A673 (cell line): ENCODE measurements around the gene EDNRA. TPM values are rescaled to one million over a fixed set of nuclear protein-coding genes. Genes with fewer than 3 reads are reported as not detected.

Experiments
- BruUV-seq: library from RNA; stranded (reverse); fragments of 400-500 nt; replicated peaks from 2 replicates; lab custom pipeline; 2021; lab: Mats Ljungman, UMichigan
- CTCF ChIA-PET: fragments of 300-600 bp; sonication (Branson Sonifier 250); formaldehyde crosslinking; loops from one replicate; lab custom pipeline; 2022; ENCODE audit warnings: antibody characterized with exemption; lab: Charles Lee
- POLR2A ChIA-PET: fragments of 300-600 bp; sonication (Branson Sonifier 250); formaldehyde crosslinking; loops from one replicate; lab custom pipeline; 2022; ENCODE audit warnings: antibody characterized with exemption; ENCODE audit not compliant: low non-redundant PET; lab: Charles Lee
- DNase-seq: peaks from one replicate; pipeline ENCODE4 v3.0.0-alpha.2; 2015; ENCODE audit warnings: low spot score
- H3K27ac ChIP-seq: fragments of 200-600 bp; sonication (generic); 2 replicates; pipeline ENCODE4 v1.5.1; 2016; ENCODE audit warnings: mixed run types, low read depth, mild to moderate bottlenecking, mixed read lengths, antibody characterized with exemption, low read length; ENCODE audit not compliant: poor library complexity, severe bottlenecking
- H3K27me3 ChIP-seq: fragments of 200-600 bp; sonication (generic); replicated peaks from 2 replicates; pipeline ENCODE4 v1.6.1; 2017; ENCODE audit warnings: mixed run types, low read depth, mild to moderate bottlenecking, mixed read lengths, antibody characterized with exemption, low read length; ENCODE audit not compliant: insufficient read depth, poor library complexity
- H3K36me3 ChIP-seq: fragments of 200-600 bp; sonication (generic); 2 replicates; pipeline ENCODE4 v1.6.1; 2016; ENCODE audit warnings: mixed run types, mild to moderate bottlenecking, mixed read lengths, antibody characterized with exemption, low read length; ENCODE audit not compliant: insufficient read depth, poor library complexity, severe bottlenecking
- H3K4me1 ChIP-seq: fragments of 200-600 bp; sonication (generic); 2 replicates; pipeline ENCODE4 v1.6.1; 2017; ENCODE audit warnings: mixed run types, mild to moderate bottlenecking, mixed read lengths, antibody characterized with exemption, low read length; ENCODE audit not compliant: insufficient read depth, poor library complexity, severe bottlenecking
- H3K4me3 ChIP-seq: fragments of 200-600 bp; sonication (generic); 2 replicates; pipeline ENCODE4 v1.5.1; 2016; ENCODE audit warnings: low read depth, mixed run types, mild to moderate bottlenecking, mixed read lengths, low read length; ENCODE audit not compliant: poor library complexity, severe bottlenecking
- H3K9me3 ChIP-seq: fragments of 200-600 bp; sonication (generic); 2 replicates; pipeline ENCODE4 v1.6.1; 2016; ENCODE audit warnings: mixed run types, low read depth, mild to moderate bottlenecking, mixed read lengths, antibody characterized with exemption, low read length; ENCODE audit not compliant: poor library complexity, severe bottlenecking
- EZH2 ChIP-seq: fragments of 200-600 bp; sonication (generic); IDR thresholded peaks from 2 replicates; pipeline ENCODE4 v1.6.1; 2017; ENCODE audit warnings: borderline replicate concordance, low read depth, mild to moderate bottlenecking, mixed read lengths, antibody characterized with exemption, low read length; ENCODE audit not compliant: poor library complexity, severe bottlenecking
- intact Hi-C: fragments of 100-400 bp; cut with micrococcal nuclease; formaldehyde crosslinking; loops from one replicate; pipeline ENCODE4 v1.10.0; 2022; ENCODE audit not compliant: unreplicated experiment
- total RNA-seq: library from RNA; stranded (reverse); gene quantifications from 2 replicates; pipeline ENCODE4 v1.2.3, GENCODE V29; 2021
- TF ChIP-seq, protein P1 (sequence below): fragments of 300-800, 200-600 bp; sonication (generic); conservative IDR thresholded peaks from 2 replicates; pipeline ENCODE4 v1.5.1; 2017; ENCODE audit warnings: low read depth, mild to moderate bottlenecking, antibody characterized with exemption, low read length, moderate library complexity, mixed read lengths

The EDNRA gene
- total RNA-seq, 1 experiment from 2014 or later = 23.9 TPM

DNA sequence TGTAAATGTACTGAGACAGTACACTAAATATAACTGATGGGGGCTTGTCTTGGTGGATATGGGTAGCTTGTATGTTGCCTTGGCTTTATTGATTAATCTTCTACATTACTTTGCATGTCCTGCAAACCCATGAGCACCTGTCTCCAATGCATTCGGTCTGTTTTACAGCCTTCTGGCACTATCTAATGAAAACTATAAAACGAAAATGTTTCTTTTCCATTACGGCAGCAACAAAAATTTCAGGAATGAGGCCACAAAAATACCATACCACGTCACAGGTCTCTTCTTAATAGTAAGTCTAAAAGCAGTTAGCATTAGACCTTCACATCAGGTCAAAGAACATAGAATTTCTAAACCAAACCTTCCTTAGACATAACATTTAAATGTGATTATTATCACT lies 49.8 kb downstream of the EDNRA start:
- no peak overlapping the region for H3K27ac ChIP-seq
- TF ChIP-seq EZH2 = no peak
- TF ChIP-seq, protein P1, sequence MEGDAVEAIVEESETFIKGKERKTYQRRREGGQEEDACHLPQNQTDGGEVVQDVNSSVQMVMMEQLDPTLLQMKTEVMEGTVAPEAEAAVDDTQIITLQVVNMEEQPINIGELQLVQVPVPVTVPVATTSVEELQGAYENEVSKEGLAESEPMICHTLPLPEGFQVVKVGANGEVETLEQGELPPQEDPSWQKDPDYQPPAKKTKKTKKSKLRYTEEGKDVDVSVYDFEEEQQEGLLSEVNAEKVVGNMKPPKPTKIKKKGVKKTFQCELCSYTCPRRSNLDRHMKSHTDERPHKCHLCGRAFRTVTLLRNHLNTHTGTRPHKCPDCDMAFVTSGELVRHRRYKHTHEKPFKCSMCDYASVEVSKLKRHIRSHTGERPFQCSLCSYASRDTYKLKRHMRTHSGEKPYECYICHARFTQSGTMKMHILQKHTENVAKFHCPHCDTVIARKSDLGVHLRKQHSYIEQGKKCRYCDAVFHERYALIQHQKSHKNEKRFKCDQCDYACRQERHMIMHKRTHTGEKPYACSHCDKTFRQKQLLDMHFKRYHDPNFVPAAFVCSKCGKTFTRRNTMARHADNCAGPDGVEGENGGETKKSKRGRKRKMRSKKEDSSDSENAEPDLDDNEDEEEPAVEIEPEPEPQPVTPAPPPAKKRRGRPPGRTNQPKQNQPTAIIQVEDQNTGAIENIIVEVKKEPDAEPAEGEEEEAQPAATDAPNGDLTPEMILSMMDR = no peak
- no peaks in the 10 kb centered on the region for H3K27me3 ChIP-seq
- no TSS peak for BruUV-seq
- no peaks in the 10 kb centered on the region for H3K9me3 ChIP-seq
- no peak for DNase-seq
- no peak overlapping the region for H3K4me3 ChIP-seq
- peaks cover 13% of the 10 kb centered on the region for H3K4me1 ChIP-seq
- intact Hi-C loops = no loop called here
- ChIA-PET POLR2A (no interaction called here), CTCF (no interaction called here)
- no peaks in the 10 kb centered on the region for H3K36me3 ChIP-seq

DNA sequence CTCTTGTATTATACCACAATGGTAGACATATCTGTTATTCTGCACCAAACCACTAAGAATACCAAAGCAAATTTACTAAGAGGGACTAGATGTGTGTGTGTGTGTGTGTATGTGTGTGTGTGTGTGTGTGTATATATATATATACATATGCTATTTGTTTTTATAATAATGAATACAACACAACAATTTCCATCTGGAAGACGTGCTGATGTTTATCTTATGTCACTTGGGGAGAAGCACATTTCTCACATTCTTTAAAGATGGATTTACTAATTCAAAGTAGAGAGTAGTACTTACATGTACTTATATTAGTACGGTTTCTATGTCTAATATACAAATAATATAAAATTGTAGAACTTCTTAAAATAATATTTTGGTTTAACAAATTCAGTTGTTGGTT lies 52.0 kb downstream of the EDNRA start:
- CTCF ChIA-PET = no interaction called here

DNA sequence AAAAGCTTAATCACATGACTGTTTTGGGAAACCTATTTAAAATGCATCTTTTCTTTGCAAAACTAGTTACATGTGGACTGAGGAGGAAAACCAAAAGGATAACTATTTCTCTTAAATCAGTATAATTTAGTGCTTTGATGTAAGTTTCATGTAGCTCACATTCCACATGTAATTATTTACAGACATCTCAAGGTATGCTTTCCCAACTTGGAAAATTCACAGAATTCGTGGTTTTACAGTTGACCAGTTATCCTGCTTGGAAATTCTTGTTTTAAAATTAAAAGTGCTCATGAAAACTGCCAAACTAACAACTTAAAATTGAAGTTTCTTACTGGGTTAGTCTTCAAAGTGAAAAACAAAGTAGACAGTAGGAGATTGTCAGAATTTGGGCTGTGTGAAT lies 52.4 kb downstream of the EDNRA start:
- H3K27ac ChIP-seq = no peak overlapping the region
- ChIA-PET POLR2A (no interaction called here), CTCF (no interaction called here)
- TF ChIP-seq EZH2 = no peak
- TF ChIP-seq, protein P1 = no peak
- H3K4me3 ChIP-seq = no peak overlapping the region
- peaks cover 7% of the 10 kb centered on the region for H3K4me1 ChIP-seq
- no peak for DNase-seq
- no TSS peak for BruUV-seq
- H3K36me3 ChIP-seq = no peaks in the 10 kb centered on the region
- H3K27me3 ChIP-seq = no peaks in the 10 kb centered on the region
- H3K9me3 ChIP-seq = no peaks in the 10 kb centered on the region
- intact Hi-C loops = no loop called here

More for the DNA sequence above, 52.0 kb downstream of the EDNRA start:
- intact Hi-C loops = no loop called here
- POLR2A ChIA-PET = no interaction called here
- H3K4me1 ChIP-seq = peaks cover 11% of the 10 kb centered on the region
- no peak overlapping the region for H3K4me3 ChIP-seq
- DNase-seq = no peak
- BruUV-seq = no TSS peak
- H3K27ac ChIP-seq = no peak overlapping the region
- no peaks in the 10 kb centered on the region for H3K36me3 ChIP-seq
- no peaks in the 10 kb centered on the region for H3K27me3 ChIP-seq
- TF ChIP-seq, protein P1 = no peak
- no peak for TF ChIP-seq EZH2
- no peaks in the 10 kb centered on the region for H3K9me3 ChIP-seq
